Tibial nerve (tissue), 3 donors: ENCODE measurements around the gene GPX2.

ENCODE experiments used
- POLR2A ChIP-seq, 2 donors: fragments of 450-650 bp; IDR thresholded peaks; one replicate each; pipeline ENCODE4 v1.6.1; 2017; ENCODE audit warnings: antibody characterized with exemption in 2 of 2, mild to moderate bottlenecking in 2 of 2, moderate library complexity in 2 of 2
- TF ChIP-seq, protein P1 (sequence below), 5 experiments: fragments of 200-600 bp in 3 of 5; fragments of 450-650 bp in 2 of 5; sonication (generic) in 3 of 5; IDR thresholded peaks; one replicate each; pipeline ENCODE4 v1.5.1; 2016 to 2019; ENCODE audit warnings: antibody characterized with exemption in 5 of 5, mild to moderate bottlenecking in 3 of 5, moderate library complexity in 2 of 5

- TF ChIP-seq, protein P1, sequence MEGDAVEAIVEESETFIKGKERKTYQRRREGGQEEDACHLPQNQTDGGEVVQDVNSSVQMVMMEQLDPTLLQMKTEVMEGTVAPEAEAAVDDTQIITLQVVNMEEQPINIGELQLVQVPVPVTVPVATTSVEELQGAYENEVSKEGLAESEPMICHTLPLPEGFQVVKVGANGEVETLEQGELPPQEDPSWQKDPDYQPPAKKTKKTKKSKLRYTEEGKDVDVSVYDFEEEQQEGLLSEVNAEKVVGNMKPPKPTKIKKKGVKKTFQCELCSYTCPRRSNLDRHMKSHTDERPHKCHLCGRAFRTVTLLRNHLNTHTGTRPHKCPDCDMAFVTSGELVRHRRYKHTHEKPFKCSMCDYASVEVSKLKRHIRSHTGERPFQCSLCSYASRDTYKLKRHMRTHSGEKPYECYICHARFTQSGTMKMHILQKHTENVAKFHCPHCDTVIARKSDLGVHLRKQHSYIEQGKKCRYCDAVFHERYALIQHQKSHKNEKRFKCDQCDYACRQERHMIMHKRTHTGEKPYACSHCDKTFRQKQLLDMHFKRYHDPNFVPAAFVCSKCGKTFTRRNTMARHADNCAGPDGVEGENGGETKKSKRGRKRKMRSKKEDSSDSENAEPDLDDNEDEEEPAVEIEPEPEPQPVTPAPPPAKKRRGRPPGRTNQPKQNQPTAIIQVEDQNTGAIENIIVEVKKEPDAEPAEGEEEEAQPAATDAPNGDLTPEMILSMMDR (IDR thresholded peaks at IDR 0.05): no peak
- no peak for TF ChIP-seq POLR2A (IDR thresholded peaks at IDR 0.05)
These were observed 13.6 kb downstream of the GPX2 start for GRCh38 chr14:64929014-64929359.
